GM19397 (cell line): ENCODE measurements around the gene C1orf167.
"Not testable (repeated sequence)": the region's sequence is repeated elsewhere in the genome, so short reads cannot be mapped to it uniquely, and the experiment has no call there.

ENCODE experiments used
- ATAC-seq: cut with Tn5 transposase; IDR thresholded peaks from one replicate; pipeline ENCODE4 v1.9.1; 2021; ENCODE audit warnings: mild to moderate bottlenecking, moderate library complexity; ENCODE audit not compliant: unreplicated experiment

The C1orf167 gene

DNA sequence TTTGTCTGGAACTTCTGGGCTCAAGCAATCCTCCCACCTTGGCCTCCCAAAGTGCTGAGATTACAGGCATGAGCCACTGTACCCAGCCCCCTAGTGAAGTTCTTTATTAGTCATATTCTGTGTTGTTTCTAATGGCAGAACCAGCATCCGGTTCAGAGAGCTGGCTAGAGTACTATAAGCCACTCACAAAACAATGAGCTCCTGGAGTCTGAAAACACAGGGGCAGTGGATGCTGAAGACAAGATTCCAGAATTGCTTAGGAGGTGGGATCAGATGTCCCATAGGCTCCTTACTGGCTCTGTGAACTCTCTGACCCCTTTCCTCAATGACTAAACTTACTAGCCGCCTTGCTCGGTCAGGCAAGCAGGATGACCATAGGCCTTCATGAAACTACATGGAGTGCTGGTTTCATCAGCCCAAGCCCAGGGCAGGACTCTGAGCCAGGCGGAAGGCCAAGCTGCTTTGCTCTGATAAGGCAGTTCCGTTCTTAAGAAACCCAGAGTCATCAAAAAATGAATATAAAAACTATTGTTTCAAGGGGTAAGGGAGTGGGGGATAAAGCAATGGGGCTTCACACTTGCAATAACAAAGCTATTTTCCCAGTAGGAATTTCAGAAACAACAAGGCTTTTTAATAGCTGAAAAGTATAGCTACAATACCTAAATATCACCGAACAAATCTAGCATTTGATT lies 35.7 kb downstream of the C1orf167 start:
- ATAC-seq: no peak

DNA sequence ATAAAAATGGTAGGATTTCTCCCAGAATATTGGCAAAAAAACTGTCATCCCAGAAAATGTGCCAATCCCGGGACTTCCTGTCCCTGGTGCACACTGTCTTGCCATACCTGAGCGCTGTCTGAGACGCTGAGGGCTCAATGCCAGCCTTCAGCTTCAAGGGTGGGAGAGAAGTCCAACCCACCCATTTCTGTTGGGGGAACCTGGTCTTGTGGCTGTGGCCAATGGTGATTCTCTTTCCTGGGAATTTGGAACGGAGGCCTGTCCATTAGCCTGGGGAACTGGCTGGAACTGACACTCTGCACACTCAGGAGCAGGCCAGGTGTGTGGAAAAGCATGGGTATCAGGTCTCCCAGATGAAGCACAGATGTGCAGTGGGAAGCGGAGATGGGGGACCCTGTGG lies 37.1 kb downstream of the C1orf167 start:
- ATAC-seq: no peak

DNA sequence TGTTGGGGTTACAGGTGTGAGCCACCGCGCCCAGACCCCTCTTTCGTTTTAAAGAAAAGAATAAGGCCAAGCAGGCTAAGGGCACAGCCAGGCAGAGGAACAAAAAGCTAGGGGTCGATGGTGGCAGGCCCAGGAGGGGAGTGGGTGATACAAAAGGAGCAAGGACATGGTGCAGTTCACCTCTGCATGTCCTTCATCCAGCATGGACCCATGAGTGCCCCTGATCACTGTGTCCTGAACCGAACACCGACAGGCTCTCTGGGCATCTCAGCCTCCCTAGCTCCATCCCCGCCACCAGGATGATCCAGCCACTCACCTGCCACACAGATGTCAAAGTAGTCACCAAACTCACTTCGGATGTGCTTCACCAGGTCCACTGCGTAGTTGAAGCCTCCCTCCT lies 37.9 kb downstream of the C1orf167 start:
- ATAC-seq: no peak

DNA sequence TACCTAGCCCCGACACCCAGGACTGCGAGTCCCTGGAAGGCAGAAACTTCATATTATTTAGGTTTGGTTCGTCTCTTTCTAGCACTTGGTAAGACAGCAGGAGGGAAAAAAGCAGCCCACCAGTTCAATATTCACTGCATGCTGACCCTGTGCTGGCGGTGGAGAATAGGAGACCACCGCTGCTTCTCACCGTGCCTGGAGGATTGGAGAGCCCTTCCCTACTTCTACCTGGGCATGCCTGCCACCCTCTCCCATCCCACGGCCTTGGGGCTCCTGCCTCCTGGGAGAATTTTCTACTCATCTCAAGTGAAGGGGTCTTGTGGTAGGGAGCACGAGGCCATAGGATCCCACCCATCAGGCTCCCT lies 38.4 kb downstream of the C1orf167 start:
- no peak for ATAC-seq

DNA sequence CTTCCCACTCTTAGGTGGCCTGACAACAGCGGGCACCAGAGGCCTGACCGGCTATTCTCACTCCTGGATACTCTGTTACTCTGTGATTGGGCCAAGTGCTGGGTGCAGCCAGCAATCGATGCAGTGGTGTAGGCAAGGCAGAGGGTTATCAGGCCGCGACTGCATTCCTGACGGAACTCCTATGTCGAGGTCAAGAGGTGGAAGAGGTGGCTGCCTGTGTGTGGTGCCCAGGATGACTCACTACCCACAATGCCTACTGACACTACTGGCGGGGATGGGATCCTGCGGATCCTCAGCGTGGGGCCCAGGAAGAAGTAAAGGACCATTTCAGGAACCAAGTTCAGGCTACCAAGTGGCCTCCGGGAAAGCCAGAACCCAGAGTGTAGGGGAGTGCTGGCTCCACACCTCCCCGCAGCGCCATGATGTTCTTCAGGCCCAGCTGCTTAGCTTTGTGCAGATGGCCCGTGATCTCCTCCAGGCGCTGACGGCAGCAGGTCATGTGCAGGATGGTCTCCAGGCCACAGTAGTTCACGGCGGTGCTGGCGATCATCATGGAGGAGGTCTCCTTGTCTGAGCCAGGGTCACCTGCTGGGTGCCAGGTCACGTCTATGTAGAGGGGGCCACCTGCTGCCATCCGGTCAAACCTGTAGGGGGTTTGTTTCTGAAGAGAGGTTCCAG lies 38.9 kb downstream of the C1orf167 start:
- ATAC-seq: no peak

DNA sequence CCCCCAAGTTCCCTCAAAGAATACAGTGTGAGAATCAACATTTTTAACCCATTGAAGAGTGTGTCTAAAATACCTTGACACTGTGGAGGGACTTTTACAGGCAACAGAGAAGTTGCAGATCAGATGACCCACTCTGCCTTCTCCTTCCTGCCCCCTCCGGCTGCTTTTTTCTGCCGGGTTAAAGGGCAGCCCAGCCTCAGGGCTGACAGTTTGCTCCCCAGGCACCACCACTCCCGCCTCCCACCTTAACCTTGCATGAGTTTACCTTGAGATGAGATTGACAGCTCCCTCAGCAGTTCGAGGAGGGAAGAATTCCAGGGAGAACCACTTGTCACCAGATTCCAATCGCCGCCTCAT lies 40.6 kb downstream of the C1orf167 start:
- no peak for ATAC-seq

DNA sequence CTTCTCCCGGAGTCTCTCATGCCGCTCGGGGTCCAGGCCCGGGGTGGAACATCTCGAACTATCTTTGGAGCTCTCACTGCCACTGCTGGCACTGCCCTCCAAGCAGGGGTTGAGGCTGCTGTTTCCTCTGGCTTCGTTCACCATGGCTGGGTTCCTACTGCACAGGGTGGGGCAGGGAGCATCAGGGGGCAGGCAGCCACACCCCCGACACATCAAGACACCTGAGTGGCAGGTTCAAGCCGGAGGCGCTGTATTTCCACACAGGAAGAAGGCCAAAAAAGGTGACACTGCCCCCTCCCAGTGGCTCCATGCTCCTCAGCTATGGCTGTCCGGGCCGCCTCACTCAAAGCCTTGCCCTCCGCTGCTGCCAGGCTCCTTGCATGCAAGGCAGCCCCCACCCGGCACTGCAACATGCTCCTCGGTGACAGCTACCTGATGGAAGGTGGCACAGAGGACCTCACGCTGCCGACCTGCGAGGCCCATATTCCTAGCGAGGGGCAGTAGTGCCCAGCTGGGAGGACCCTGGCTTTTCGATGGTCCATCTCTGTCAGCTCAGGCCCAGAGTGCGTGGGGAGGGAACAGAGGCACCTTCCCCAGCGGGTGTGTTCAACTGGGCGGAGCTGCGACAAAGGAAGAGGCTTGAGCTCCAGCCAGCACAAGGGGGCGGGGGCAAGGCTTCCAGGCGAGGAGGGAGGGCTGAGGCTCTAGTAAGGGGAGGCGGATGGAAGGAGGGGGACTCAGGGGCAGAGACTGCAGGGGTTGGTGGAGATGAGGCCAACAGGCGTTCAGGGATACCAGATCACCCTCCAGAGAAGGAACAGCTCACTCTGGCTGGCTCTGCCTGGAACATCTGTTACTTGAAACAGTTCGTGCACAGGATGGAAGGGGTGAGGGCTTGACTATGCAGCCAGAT lies 41.2 kb downstream of the C1orf167 start:
- no peak for ATAC-seq

DNA sequence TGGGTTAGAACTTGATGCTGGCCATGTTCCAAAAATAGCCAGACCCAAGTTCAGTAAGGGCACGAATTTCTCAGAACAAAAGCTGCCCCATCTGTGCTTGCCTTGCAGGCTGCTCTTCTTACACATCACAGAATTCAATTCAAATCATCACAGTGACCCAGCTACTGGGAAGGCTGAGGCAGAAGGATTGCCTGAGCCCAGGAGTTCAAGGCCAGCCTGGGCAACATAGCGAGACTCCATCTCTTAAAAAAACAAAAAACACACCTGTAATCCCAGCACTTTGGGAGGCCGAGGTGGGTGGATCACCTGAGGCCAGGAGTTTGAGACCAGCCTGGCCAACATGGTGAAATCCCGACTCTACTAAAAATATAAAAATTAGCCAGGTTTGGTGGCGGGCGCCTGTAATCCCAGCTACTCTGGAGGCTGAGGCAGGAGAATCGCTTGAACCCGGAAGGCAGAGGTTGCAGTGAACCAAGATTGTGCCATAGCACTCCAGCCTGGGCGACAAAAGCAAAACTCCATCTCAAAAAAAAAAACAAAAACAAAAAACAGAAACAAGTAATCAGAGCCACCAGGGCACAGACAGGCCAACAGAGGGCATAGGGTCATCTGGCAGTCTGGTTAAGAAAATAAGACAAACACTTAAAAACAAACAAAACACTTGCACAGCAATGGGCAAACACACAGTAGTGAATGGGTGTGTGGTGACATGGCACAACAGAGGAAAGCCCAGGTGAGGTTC lies 42.1 kb downstream of the C1orf167 start:
- ATAC-seq: not testable (repeated sequence)

DNA sequence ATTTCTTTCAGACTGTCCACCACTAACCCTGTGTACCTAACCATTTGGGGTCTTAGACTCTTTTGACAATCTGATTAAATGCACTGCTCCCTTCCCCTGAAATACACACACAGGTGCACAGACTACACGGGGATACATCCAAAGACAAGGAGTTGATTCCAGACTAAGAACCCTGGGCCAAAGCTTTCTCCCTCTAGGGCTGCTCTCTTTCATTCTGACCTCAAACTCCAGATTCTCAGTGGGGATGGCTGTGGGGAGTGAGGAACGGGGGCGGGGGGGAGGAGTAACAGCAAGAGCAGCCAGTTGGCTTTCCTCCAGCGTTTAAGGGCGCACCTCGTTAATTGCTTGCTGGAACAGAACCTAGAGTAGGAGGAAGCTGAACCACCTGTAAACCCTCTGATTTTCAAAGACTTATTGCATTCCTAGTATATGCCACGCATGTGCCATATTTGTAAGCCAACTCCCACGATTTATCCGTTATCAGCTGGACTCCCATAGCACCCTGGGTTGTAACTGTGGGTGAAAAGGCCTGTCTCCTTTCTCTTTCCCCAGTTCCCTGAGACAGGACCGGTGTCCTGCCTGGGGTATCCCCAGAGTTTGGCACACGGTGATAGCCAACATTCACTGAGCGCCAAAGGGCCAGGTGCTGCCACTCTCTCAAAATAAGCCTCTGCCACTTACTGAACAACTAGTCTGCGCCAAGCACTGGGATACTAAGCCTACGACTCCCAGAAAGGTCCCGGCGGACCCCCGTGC lies 42.9 kb downstream of the C1orf167 start:
- ATAC-seq: no peak

DNA sequence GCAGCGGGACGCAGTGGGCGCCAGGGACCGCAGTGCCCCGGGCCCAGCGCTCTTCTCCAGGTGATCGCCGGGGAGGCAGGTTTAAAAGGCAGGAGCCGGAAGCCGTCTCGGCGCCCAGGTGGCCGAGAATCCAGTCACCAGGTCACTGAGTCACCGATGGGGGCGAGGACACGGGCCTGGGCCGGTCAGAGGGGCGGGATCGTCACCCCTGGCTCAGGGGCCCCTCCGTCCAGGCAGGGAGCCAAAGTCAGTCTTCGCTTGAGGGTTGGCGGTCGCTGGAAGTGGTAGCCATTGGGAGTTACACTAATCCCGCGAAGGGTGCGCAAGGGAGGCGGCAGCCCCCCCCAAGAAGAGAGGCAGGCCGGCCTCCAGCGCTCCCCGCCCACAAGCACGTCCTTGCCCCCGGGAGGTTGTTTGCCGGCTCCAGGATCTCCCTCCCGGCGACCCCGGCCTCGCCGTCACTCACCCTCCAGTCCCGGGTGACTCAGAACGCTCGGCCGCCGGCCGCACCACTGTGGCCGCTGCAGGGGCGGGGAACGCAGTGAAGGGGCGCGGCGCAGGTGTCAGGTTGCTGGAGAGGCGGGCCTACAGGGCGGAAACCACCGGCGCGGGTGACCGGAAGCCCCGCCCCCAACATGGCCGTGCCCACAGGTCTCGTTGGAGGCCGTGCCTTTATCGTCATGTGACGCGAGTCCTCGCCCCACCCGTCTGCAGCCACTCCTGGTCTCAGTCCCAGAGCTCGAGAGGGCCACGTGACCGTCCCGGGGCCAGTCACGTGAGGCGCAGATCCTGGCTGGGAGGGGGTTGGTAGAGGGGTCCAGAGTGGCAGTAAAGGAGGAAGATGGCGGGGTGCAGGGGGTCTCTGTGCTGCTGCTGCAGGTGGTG lies 43.7 kb downstream of the C1orf167 start, which contains the start of the genes CLCN6 and MTHFR:
Gene CLCN6 (plus strand): TSS at position 770 of the 885 bp plus-strand sequence. CDS start 72 bp downstream, at position 842.
Gene MTHFR (minus strand): TSS at position 543 of the 885 bp plus-strand sequence. CDS start 2,848 bp downstream, outside the sequence.
- ATAC-seq: peak; percentile 84

DNA sequence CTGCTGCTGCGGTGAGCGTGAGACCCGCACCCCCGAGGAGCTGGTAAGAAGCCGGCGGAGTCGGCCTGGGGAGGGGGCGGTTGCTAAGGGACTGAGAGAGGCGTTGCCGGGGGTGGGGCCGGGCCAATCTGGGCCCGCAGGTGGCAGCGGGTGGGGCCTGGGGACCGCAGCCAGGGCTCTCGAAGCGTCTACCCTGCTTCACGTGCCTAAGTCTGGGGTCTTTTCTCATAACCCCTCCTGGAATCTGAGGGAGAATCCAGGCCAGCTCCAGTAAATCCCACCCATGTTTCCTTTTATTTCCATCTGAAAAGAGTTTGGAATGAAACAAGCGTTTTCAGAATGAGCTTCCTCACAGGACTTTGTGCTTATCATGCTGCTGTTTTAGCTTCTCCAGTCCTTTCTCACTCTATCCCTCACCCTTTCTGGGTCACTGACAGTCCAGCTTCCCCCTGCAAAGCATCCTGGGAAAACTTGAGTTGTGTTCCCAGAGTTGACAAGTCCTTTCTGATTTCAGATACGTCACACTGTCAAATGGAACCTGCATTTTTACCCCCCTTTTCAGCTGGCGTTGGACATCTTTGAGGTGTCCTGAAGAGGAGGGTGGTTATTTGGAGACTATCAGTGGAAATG lies 44.4 kb downstream of the C1orf167 start:
- ATAC-seq: peak; percentile 43

DNA sequence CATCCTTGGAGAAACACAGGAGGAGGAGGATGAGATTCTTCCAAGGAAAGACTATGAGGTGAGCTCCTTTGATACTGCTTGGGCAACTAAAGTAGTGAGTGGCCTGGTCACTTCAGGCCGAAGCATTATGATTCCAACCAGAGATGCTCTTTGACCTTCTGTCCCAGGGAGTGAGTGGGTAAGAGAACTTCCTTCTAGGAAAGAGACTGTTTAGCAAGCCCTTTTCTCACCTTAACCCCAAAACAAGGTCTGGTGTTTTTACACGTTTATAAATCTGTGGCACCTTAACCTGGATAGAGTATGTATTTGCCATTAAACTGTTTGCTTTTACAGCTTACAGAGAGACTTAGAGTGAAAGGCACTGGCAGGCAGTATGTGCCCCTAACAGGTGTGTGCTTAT lies 45.1 kb downstream of the C1orf167 start:
- ATAC-seq: no peak

DNA sequence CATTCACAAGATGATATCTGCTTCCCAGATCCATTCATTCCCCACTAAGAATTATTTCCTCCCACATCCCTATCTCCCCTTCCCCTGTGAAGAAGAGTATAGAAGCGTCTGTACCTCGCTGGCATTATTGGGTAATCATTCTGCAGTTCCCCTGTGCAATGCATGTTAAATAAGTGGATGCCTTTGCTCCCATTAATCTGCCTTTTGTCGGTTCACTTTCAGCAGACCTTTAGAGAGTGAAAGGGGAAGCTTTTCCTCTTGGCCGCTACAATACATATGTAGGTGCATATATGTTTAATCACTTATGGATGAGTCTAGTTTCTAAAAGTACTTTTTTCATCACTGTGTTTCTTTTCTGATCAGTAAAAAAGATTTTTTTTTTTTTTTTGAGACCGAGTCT lies 51.0 kb downstream of the C1orf167 start:
- ATAC-seq: no peak

DNA sequence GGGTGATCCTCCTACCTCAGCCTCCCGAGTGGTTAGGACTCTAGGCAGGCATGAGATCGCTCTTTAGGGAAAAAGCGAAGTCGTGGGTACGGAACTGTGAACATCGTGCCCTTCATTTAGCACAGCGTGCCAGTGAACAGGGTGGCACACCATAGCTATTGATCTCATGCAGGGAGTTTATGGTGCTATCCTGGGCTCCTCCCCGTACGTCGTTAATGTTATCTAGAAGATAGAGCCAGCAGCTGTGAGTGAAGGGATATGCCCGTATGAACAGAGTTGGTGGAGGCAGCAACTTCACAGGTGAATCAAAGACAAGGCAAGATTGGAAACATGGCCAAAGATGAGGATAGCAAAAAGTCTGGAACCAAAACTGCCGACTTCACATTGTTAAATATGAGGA lies 55.2 kb downstream of the C1orf167 start:
- ATAC-seq: no peak

DNA sequence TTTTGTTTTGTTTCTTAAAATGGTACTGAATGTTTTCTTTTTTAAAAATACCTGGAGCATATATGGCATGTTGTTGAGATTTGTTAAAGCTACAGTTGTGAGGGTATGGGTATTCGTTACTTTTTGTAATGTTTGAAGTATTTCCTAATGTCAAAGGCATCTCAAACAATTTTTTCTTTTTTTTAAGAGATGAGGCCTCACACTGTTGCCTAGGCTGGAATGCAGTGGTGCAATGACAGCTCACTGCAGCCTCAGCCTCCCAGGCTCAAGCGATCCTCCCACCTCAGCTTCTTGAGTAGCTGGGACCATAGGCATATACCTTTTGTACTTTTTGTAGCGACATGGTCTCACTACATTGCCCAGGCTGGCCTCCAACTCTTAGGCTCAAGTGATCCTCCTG lies 60.1 kb downstream of the C1orf167 start:
- ATAC-seq: no peak

DNA sequence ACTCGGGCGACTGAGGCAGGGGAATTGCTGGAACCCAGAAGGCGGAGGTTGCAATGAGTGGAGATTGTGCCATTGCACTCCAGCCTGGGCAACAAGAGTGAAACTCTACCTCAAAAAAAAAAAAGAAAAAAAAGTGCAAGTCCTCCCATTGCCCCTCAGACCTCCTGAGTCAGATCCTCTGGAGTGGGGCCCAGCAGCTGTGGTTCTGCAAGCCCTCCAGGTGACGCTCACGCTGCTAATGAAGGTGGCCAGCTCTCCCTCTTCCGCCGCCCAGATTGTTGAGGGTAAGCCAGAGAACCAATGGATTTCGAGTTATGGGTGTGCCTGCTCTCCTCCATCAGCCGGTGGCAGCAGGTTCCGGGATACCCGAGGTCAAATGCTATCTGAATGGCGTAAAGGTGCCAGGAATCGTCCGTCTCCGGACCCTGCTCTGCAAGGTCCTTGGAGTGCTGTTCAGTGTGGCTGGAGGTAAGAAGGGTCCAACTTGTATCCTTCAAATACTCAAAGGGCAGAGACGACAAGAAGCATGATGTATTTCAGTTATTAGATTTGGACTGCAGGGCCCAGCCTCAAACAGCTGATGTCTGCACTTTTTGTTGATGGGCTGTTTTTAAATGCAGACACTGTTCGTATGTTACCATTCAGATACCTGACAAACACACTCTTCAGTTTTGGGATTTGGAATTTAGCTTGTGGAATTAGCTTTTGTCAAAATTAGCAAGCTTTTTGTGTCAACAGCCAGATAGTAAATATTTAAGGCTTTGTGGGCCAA lies 61.6 kb downstream of the C1orf167 start:
- ATAC-seq: no peak

DNA sequence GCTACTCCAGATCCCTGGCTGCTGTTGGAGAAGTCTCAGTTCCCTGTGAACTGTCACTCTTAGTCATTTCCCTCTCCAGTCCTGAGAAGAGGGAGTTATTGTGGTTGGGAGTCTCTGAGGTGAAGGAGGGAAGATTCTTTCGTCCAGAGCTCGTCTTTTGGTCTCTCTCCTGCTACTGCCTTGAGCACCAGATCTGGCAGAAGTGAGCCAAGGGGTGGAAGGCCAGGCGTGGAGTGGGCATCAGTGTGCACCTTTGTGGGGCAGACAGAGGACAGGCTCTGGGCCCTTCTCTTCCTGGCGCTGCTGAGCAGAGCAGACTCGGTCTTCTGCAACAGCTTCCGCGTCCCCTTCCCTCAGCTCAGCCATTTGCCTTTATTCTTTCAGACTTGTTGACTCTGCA lies 63.1 kb downstream of the C1orf167 start:
- no peak for ATAC-seq

DNA sequence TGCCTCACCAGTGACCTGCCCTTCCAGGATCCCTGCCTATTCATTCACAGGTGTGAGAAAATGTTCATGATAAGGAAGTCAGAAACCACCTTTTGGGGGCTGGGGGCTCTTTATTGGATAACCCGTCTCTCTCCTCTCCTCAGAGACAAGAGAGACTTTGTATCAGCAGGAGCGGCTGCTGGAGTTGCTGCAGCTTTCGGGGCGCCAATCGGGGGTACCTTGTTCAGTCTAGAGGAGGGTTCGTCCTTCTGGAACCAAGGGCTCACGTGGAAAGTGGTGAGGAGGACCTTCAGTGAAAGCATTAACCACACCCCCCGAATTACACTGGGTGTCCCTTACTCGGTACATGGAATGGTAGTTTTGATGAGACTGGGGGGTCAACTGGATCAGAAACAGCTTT lies 65.0 kb downstream of the C1orf167 start:
- no peak for ATAC-seq
